Common myeloid progenitor, CD34-positive (primary cell): ENCODE data around the gene CACNA2D1.

ENCODE experiments used
- CTCF ChIA-PET: fragments of 350-600 bp; sonication (Branson Sonifier 250); formaldehyde crosslinking; loops from one replicate; lab custom pipeline; 2021; ENCODE audit warnings: antibody characterized with exemption; lab: Charles Lee
- POLR2A ChIA-PET: fragments of 350-600 bp; sonication (Branson Sonifier 250); formaldehyde crosslinking; loops from one replicate; lab custom pipeline; 2021; ENCODE audit warnings: antibody characterized with exemption; lab: Charles Lee
- DNase-seq, 3 donors: peaks; one replicate each; pipeline versions ENCODE4 v3.0.0 to v3.0.0-alpha.2; 2013
- H3K27ac ChIP-seq, 2 experiments: 1 replicate in 1 of 2; 2 replicates in 1 of 2; pipeline ENCODE4 v1.7.0; 2013; ENCODE audit warnings: inconsistent platforms in 2 of 2, low read length in 2 of 2, mild to moderate bottlenecking in 2 of 2, low read depth in 1 of 2, moderate library complexity in 1 of 2; ENCODE audit not compliant: severe bottlenecking in 2 of 2, insufficient read depth in 1 of 2, poor library complexity in 1 of 2
- H3K27me3 ChIP-seq, 5 experiments: replicated peaks in 2 of 5; 1 replicate in 3 of 5; 2 replicates in 2 of 5; pipeline versions ENCODE4 v1.6.1 to v1.7.0; 2013; ENCODE audit warnings: low read length in 4 of 5, mild to moderate bottlenecking in 2 of 5, moderate library complexity in 2 of 5, inconsistent platforms in 1 of 5; ENCODE audit not compliant: insufficient read depth in 5 of 5, control insufficient read depth in 4 of 5
- H3K36me3 ChIP-seq, 4 experiments: 1 replicate in 2 of 4; 2 replicates in 2 of 4; pipeline versions ENCODE4 v1.6.1 to v1.7.0; 2013; ENCODE audit warnings: low read length in 3 of 4, control low read depth in 1 of 4, mild to moderate bottlenecking in 1 of 4; ENCODE audit not compliant: control insufficient read depth in 4 of 4, insufficient read depth in 4 of 4
- H3K4me1 ChIP-seq, 4 experiments: 1 replicate in 3 of 4; 2 replicates in 1 of 4; pipeline versions ENCODE4 v1.6.1 to v1.7.1; 2013; ENCODE audit warnings: low read length in 3 of 4, mild to moderate bottlenecking in 3 of 4, control low read depth in 1 of 4, inconsistent platforms in 1 of 4, moderate library complexity in 1 of 4; ENCODE audit not compliant: control insufficient read depth in 4 of 4, insufficient read depth in 4 of 4; ENCODE audit errors: control extremely low read depth in 1 of 4
- H3K4me3 ChIP-seq, 7 experiments: 1 replicate in 4 of 7; 2 replicates in 3 of 7; pipeline versions ENCODE4 v1.5.1 to v1.7.0; 2013; ENCODE audit warnings: mild to moderate bottlenecking in 7 of 7, low read length in 6 of 7, moderate library complexity in 6 of 7, inconsistent platforms in 2 of 7, low read depth in 2 of 7, control low read depth in 1 of 7; ENCODE audit not compliant: insufficient read depth in 4 of 7, control insufficient read depth in 1 of 7; ENCODE audit errors: extremely low read depth in 1 of 7
- H3K9me3 ChIP-seq, 5 experiments: 1 replicate in 4 of 5; 2 replicates in 1 of 5; pipeline versions ENCODE4 v1.6.1 to v1.7.1; 2013; ENCODE audit warnings: low read length in 4 of 5, mild to moderate bottlenecking in 2 of 5, inconsistent platforms in 1 of 5, low read depth in 1 of 5, moderate library complexity in 1 of 5; ENCODE audit not compliant: control insufficient read depth in 4 of 5, insufficient read depth in 2 of 5; ENCODE audit errors: control extremely low read depth in 1 of 5
- WGBS: methylation state at CpG from one replicate; pipeline ENCODE4 v1.1.5; 2013; ENCODE audit not compliant: insufficient coverage; 5-methylcytosine and 5-hydroxymethylcytosine counted together

The CACNA2D1 gene

DNA sequence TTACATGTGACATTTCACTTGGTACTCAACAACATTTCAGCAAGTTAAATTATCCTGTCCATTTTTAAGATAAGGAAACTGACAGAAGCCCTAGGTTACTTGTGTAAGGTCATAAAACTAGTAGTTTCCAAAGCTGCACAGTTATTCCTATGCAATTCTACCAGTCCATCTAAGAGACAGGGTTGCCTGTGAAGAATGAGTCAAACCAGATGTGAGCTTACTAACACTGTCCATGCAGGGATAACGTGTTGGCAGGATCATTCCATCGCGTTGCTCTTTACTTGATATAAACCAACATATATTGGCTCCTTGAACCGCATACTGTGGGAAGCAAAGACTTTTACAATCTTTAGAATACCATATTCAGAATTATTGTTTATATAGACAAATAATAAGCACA lies 392.8 kb downstream of the CACNA2D1 start:
- H3K27ac ChIP-seq = no peak overlapping the region
- CTCF ChIA-PET = no interaction called here
- H3K27me3 ChIP-seq = no peaks in the 10 kb centered on the region
- no peak for DNase-seq
- no peaks in the 10 kb centered on the region for H3K9me3 ChIP-seq
- H3K4me1 ChIP-seq = peaks cover 0 to under 1% (median 0%) of the 10 kb centered on the region in 4 experiments
- no peak overlapping the region for H3K4me3 ChIP-seq
- POLR2A ChIA-PET = no interaction called here
- WGBS = 83% methylated on average over 1 of the region's 4 CpGs
- H3K36me3 ChIP-seq = no peaks in the 10 kb centered on the region

DNA sequence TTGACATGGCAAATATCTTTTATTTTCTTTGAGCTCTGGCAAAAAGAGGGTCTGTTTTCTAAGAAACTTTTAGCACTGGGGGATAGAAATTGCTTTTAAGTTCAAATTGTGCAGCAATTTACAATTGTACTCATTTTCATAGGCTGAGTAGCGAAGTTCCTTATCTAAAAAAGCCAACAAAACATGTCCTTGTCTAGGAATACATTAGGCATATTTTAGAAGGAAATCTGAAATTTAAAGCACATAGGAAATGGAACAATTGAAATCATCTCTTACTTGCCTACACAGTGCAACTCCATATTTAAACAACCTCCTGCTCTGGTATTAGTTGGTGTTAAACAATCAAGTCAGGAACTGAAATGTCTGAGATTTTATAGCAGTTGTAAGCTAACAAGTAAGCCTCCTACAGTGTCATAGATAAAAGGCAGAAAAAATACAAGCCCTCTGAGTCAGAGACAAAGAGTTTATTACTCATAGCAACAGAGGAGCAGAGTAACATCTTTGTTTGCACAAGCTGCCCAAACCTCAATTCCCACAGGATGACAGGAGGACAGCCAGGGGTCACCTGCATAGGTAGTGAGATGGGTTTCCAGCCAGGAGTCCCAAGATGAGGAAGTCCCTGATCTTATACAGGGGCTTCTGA lies 393.6 kb downstream of the CACNA2D1 start:
- H3K4me1 ChIP-seq = peaks cover 0 to 3% (median 0%) of the 10 kb centered on the region in 4 experiments
- no peaks in the 10 kb centered on the region for H3K27me3 ChIP-seq
- DNase-seq = no peak
- POLR2A ChIA-PET = no interaction called here
- H3K9me3 ChIP-seq = no peaks in the 10 kb centered on the region
- no peak overlapping the region for H3K4me3 ChIP-seq
- no peak overlapping the region for H3K27ac ChIP-seq
- WGBS = no CpG with 5 or more reads among the region's 1 CpG
- CTCF ChIA-PET = no interaction called here
- no peaks in the 10 kb centered on the region for H3K36me3 ChIP-seq

DNA sequence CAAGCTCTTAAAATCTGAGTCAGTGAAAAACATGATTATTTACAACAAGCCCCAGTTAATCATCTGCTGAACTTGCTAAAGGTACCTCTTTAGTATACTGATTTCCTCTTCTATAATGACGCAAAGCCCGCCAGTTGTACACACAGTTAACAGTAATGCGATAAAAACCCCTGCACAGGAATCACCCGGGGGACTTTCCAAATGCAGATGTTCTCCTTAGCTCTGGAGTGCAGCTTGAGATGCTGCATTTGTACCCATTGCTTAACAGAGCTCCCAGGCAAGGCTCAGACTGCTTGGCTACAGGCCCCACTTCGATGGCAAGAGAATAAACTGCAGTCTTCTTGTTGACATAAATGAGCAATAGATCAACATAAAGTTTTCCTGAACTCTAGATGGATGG lies 394.1 kb downstream of the CACNA2D1 start:
- Histone ChIP-seq H3K4me1 (peaks cover 0 to 3% (median 0%) of the 10 kb centered on the region in 4 experiments), H3K9me3 (no peaks in the 10 kb centered on the region), H3K36me3 (no peaks in the 10 kb centered on the region), H3K27ac (no peak overlapping the region), H3K4me3 (no peak overlapping the region), H3K27me3 (no peaks in the 10 kb centered on the region)
- DNase-seq = no peak
- WGBS = 87% methylated on average over 5 of the region's 5 CpGs
- POLR2A ChIA-PET = no interaction called here
- CTCF ChIA-PET = no interaction called here

DNA sequence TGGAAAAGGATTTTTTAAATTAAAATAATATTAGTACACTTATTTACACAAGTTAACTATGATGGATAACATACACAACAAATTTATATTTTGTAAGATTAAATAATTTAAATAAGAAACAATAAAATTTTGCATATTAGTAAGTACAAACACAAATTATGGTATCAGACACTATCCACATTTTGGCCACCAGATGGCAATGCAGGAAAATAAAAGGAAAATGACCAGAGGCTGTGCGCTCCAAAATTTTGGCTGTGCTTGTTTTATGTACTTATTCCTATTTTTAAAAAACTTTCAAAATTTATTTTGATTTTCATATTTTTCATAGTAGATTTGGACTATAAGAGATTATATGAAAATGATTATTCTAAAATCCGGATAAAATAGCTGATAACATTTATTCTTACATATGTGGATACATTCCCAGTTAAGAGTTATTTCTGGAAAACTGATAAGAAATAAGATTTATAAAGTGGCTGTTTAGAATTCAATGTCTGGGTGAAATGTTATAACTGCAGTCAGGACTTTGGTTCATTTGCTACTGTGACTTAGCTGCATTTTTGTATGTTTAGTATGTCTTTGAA lies 399.0 kb downstream of the CACNA2D1 start:
- Histone ChIP-seq H3K4me3 (no peak overlapping the region), H3K36me3 (no peaks in the 10 kb centered on the region), H3K4me1 (peaks cover 0 to 3% (median 0%) of the 10 kb centered on the region in 4 experiments), H3K27me3 (no peaks in the 10 kb centered on the region), H3K9me3 (no peaks in the 10 kb centered on the region), H3K27ac (no peak overlapping the region)
- WGBS = no CpG with 5 or more reads among the region's 2 CpGs
- peak; percentile 50 to 74 (median 70) for DNase-seq
- ChIA-PET CTCF (interaction anchor here (0.8 to 4.8 kb wide), 6 partner anchors 11 to 685 kb away, joined by 3 to 22 read pairs (median 4); no protein-coding TSS in a partner anchor), POLR2A (no interaction called here)

DNA sequence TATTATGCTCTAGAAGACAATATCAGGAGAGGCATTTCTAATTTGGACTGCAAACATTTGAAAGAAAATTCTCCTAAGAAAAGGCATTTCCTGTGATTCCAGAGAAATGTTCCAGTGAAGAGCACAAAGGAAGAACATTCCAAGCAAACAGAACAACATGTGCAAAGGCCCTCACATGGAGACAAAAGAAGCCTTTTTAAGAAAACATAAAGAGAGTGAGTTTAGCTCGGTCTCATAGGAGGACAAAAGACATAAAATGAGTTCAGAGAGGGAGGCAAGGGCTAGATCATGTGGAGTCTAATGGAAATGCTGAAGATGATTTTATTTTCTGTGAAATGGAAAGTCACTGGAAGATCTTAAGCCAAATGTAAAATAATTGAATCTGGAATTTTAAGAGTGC lies 404.0 kb downstream of the CACNA2D1 start:
- CTCF ChIA-PET = no interaction called here
- Histone ChIP-seq H3K27me3 (no peaks in the 10 kb centered on the region), H3K36me3 (no peaks in the 10 kb centered on the region), H3K4me1 (no peaks in the 10 kb centered on the region), H3K4me3 (no peak overlapping the region), H3K27ac (no peak overlapping the region), H3K9me3 (no peaks in the 10 kb centered on the region)
- 100% methylated on average over 1 of the region's 1 CpG for WGBS
- POLR2A ChIA-PET = no interaction called here
- DNase-seq = no peak

DNA sequence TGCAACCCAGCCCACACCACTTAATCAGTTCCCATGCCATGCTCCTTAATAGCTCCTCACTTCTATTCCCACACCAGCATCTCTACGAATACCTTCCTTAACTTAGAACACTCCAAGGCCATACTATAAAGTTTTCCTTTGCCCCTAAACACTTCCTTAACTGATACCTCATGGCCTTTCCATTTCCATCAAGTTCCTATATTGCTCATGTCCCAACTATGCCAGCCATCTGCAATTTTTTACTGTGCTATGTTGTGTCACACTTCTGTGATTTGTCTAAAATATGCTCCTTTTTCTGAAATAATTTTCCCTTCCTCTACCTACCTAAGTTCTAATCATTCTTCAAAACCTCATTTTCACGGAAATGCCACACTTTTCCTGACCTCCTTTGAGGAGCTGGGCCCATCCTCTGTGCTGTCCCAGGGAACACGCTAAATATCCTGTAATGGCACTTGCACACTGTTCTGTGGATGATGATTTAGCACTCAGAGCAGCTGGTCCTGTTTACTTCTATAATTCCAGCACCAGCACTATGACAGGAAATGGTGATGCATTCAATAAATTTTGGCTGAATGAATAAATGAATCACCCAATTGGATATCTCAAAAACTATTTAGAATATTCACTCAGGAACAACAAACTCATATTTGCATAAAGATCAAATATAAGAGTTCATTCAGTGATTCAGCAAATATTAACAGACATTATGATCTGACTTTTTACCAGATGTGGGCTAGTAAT lies 407.3 kb downstream of the CACNA2D1 start:
- Histone ChIP-seq H3K4me3 (no peak overlapping the region), H3K27ac (no peak overlapping the region), H3K36me3 (no peaks in the 10 kb centered on the region), H3K9me3 (no peaks in the 10 kb centered on the region), H3K4me1 (no peaks in the 10 kb centered on the region), H3K27me3 (no peaks in the 10 kb centered on the region)
- peak in 1 of 3 donors; percentile 17 for DNase-seq
- POLR2A ChIA-PET = no interaction called here
- CTCF ChIA-PET = no interaction called here
- WGBS = 90% methylated on average over 3 of the region's 3 CpGs

DNA sequence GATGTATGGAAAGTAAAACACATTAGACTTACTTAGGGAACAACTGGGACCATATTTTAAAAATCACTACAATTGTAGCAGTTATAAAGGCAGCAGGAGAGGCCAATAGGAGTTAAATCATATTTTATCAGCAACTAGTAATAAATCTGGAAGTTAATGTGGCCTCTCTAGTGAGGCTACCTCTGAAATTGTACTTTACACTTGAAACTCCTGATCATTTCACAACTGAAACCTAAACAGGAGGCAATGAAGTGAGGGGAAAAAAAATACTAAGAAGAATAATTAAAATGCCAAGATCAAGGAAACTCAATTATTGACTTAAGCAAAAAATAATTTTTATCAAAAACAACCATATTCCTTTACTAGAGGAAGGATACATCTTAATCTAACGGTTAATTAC lies 408.1 kb downstream of the CACNA2D1 start:
- ChIA-PET CTCF (no interaction called here), POLR2A (no interaction called here)
- Histone ChIP-seq H3K27ac (no peak overlapping the region), H3K36me3 (no peaks in the 10 kb centered on the region), H3K27me3 (no peaks in the 10 kb centered on the region), H3K9me3 (no peaks in the 10 kb centered on the region), H3K4me3 (no peak overlapping the region), H3K4me1 (no peaks in the 10 kb centered on the region)
- no CpG with 5 or more reads among the region's 1 CpG for WGBS
- no peak for DNase-seq
